SK-N-SH (cell line): ENCODE measurements around the gene CDX2. TPM values are rescaled to one million over a fixed set of nuclear protein-coding genes. Genes with fewer than 3 reads are reported as not detected.

ENCODE experiments used
- CTCF ChIA-PET: fragments of 300-600, 350-600 bp; formaldehyde crosslinking; extraction: SDS; loops from one replicate; lab custom pipeline; 2021; lab: Yijun Ruan, JAX
- POLR2A ChIA-PET: fragments of 350-600 bp; sonication (Branson Sonifier 250); formaldehyde crosslinking; extraction: SDS; loops from one replicate; lab custom pipeline; 2020; ENCODE audit warnings: antibody characterized with exemption, inconsistent platforms; lab: Yijun Ruan, JAX
- DNase-seq: peaks from one replicate; pipeline ENCODE4 v3.0.0; 2012
- H2AFZ ChIP-seq: fragments of 200-600 bp; sonication (generic); 2 replicates; pipeline ENCODE4 v1.8.1; 2016; ENCODE audit warnings: antibody characterized with exemption, mild to moderate bottlenecking, low read depth
- H3F3A ChIP-seq: fragments of 200-600 bp; sonication (generic); replicated peaks from 2 replicates; pipeline ENCODE3; 2016; ENCODE audit warnings: antibody characterized with exemption, mild to moderate bottlenecking; ENCODE audit not compliant: insufficient read depth
- H3K27ac ChIP-seq, 2 experiments: fragments of 200-500 bp in 1 of 2; fragments of 200-600 bp in 1 of 2; sonication (Bioruptor generic) in 1 of 2; sonication (generic), shearing (Covaris generic) in 1 of 2; 2 replicates each; pipeline versions ENCODE4 v1.5.1 to v1.6.1; 2014 to 2016; ENCODE audit warnings: low read depth in 2 of 2, inconsistent platforms in 1 of 2, low read length in 1 of 2, mild to moderate bottlenecking in 1 of 2, mixed read lengths in 1 of 2
- H3K27me3 ChIP-seq: fragments of 200-600 bp; sonication (generic), shearing (Covaris generic); 2 replicates; pipeline ENCODE4 v1.6.1; 2016; ENCODE audit warnings: mixed run types; ENCODE audit not compliant: insufficient read depth
- H3K36me3 ChIP-seq, 2 experiments: fragments of 200-500 bp in 1 of 2; fragments of 200-600 bp in 1 of 2; sonication (Bioruptor generic) in 1 of 2; sonication (generic) in 1 of 2; replicated peaks in 1 of 2; 2 replicates each; pipeline versions ENCODE3 to v1.5.1; 2014 to 2016; ENCODE audit warnings: low read length in 1 of 2, mild to moderate bottlenecking in 1 of 2; ENCODE audit not compliant: insufficient read depth in 2 of 2, control insufficient read depth in 1 of 2
- H3K4me1 ChIP-seq, 2 experiments: fragments of 200-500 bp in 1 of 2; fragments of 200-600 bp in 1 of 2; sonication (Bioruptor generic) in 1 of 2; sonication (generic), shearing (Covaris generic) in 1 of 2; 2 replicates each; pipeline versions ENCODE4 v1.5.1 to v1.6.1; 2014 to 2016; ENCODE audit warnings: low read depth in 1 of 2, low read length in 1 of 2, mixed run types in 1 of 2; ENCODE audit not compliant: insufficient read depth in 2 of 2, control insufficient read depth in 1 of 2
- H3K4me2 ChIP-seq: fragments of 200-600 bp; sonication (generic), shearing (Covaris generic); 2 replicates; pipeline ENCODE4 v1.6.1; 2017; ENCODE audit warnings: mixed run types
- H3K4me3 ChIP-seq, 2 experiments: fragments of 200-500 bp in 1 of 2; fragments of 200-600 bp in 1 of 2; sonication (Bioruptor generic) in 1 of 2; sonication (generic), shearing (Covaris generic) in 1 of 2; 2 replicates each; pipeline versions ENCODE4 v1.5.1 to v1.8.1; 2014 to 2016; ENCODE audit warnings: low read depth in 2 of 2, inconsistent platforms in 1 of 2, low read length in 1 of 2, mild to moderate bottlenecking in 1 of 2, mixed read lengths in 1 of 2, moderate library complexity in 1 of 2
- H3K79me2 ChIP-seq: fragments of 200-600 bp; sonication (generic); 2 replicates; pipeline ENCODE4 v1.8.1; 2017; ENCODE audit warnings: mild to moderate bottlenecking; ENCODE audit not compliant: insufficient read depth
- H3K9ac ChIP-seq: fragments of 200-600 bp; sonication (generic); 2 replicates; pipeline ENCODE4 v1.6.1; 2017; ENCODE audit warnings: mixed run types
- H3K9me2 ChIP-seq: fragments of 200-600 bp; sonication (generic); 2 replicates; pipeline ENCODE4 v1.6.1; 2017; ENCODE audit warnings: mixed run types
- H3K9me3 ChIP-seq: fragments of 200-600 bp; sonication (generic); 2 replicates; pipeline ENCODE4 v1.6.1; 2017; ENCODE audit warnings: mixed run types, mild to moderate bottlenecking, moderate library complexity
- H4K20me1 ChIP-seq: fragments of 200-600 bp; sonication (generic); 2 replicates; pipeline ENCODE4 v1.6.1; 2017; ENCODE audit warnings: mild to moderate bottlenecking, mixed run types; ENCODE audit not compliant: insufficient read depth
- FOSL2 ChIP-seq: IDR thresholded peaks from 2 replicates; pipeline ENCODE4 v1.4.0; 2012; ENCODE audit warnings: low read depth, mild to moderate bottlenecking, moderate library complexity, borderline replicate concordance
- MXI1 ChIP-seq: IDR thresholded peaks from 2 replicates; pipeline ENCODE4 v1.6.1; 2012; ENCODE audit warnings: mild to moderate bottlenecking, low read depth, low read length, improper control_type of control experiment
- NRF1 ChIP-seq: IDR thresholded peaks from 2 replicates; pipeline ENCODE4 v1.6.1; 2012; ENCODE audit warnings: low read depth, mild to moderate bottlenecking, low read length
- RAD21 ChIP-seq: IDR thresholded peaks from 2 replicates; pipeline ENCODE4 v1.6.1; 2012; ENCODE audit warnings: mild to moderate bottlenecking, low read length
- RCOR1 ChIP-seq: fragments of 150-350 bp; IDR thresholded peaks from 2 replicates; pipeline ENCODE4 v1.6.1; 2017; ENCODE audit warnings: antibody characterized with exemption, low read length
- RFX5 ChIP-seq: IDR thresholded peaks from 2 replicates; pipeline ENCODE4 v1.6.1; 2012; ENCODE audit warnings: mild to moderate bottlenecking, improper control_type of control experiment, low read length
- SIN3A ChIP-seq: IDR thresholded peaks from 2 replicates; pipeline ENCODE4 v1.6.1; 2012; ENCODE audit warnings: low read depth, mild to moderate bottlenecking, low read length, moderate library complexity, borderline replicate concordance
- SMC3 ChIP-seq: IDR thresholded peaks from 2 replicates; pipeline ENCODE4 v1.6.1; 2012; ENCODE audit warnings: low read depth, low read length, improper control_type of control experiment
- TEAD4 ChIP-seq: IDR thresholded peaks from 2 replicates; pipeline ENCODE4 v1.4.0; 2012; ENCODE audit warnings: mild to moderate bottlenecking, borderline replicate concordance; ENCODE audit not compliant: insufficient read depth
- USF2 ChIP-seq: fragments of 150-350 bp; IDR thresholded peaks from 2 replicates; pipeline ENCODE4 v1.6.1; 2017; ENCODE audit warnings: antibody characterized with exemption, low read length, low read depth, borderline replicate concordance
- YY1 ChIP-seq: IDR thresholded peaks from 2 replicates; pipeline ENCODE4 v1.4.0; 2012; ENCODE audit warnings: low read depth, mild to moderate bottlenecking
- ZBTB33 ChIP-seq: IDR thresholded peaks from 2 replicates; pipeline ENCODE4 v1.4.0; 2012; ENCODE audit warnings: low read depth, borderline replicate concordance
- WGBS: methylation state at CpG from one replicate; pipeline ENCODE4 v1.1.6; 2017; ENCODE audit warnings: low lambda C conversion rate; 5-methylcytosine and 5-hydroxymethylcytosine counted together
- polyA plus RNA-seq, 3 experiments: library from polyadenylated mRNA; depleted of rRNA; stranded (reverse); fragments of >200 nt; gene quantifications; 2 replicates each; pipeline ENCODE4 v1.2.3, GENCODE V29; 2012
- TF ChIP-seq, protein P1 (sequence below): fragments of 200-600 bp; sonication (generic); IDR thresholded peaks from 2 replicates; pipeline ENCODE4 v1.6.1; 2017; ENCODE audit warnings: antibody characterized with exemption, mild to moderate bottlenecking, moderate library complexity

The CDX2 gene
- polyA plus RNA-seq, 1 of the 3 experiments (the other 2 are of a cell fraction), result not detected

GRCh38 chr13:27960362-27961226, 8.5 kb downstream of the CDX2 start:
- 11% methylated on average over 13 of the region's 73 CpGs for WGBS
- peak; percentile 27 for TF ChIP-seq RAD21
- TF ChIP-seq, protein P1, sequence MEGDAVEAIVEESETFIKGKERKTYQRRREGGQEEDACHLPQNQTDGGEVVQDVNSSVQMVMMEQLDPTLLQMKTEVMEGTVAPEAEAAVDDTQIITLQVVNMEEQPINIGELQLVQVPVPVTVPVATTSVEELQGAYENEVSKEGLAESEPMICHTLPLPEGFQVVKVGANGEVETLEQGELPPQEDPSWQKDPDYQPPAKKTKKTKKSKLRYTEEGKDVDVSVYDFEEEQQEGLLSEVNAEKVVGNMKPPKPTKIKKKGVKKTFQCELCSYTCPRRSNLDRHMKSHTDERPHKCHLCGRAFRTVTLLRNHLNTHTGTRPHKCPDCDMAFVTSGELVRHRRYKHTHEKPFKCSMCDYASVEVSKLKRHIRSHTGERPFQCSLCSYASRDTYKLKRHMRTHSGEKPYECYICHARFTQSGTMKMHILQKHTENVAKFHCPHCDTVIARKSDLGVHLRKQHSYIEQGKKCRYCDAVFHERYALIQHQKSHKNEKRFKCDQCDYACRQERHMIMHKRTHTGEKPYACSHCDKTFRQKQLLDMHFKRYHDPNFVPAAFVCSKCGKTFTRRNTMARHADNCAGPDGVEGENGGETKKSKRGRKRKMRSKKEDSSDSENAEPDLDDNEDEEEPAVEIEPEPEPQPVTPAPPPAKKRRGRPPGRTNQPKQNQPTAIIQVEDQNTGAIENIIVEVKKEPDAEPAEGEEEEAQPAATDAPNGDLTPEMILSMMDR, result peak; percentile 53
- TF ChIP-seq SIN3A, result no peak
- no peak for TF ChIP-seq TEAD4
- peak overlapping the region; percentile 60 for H3K4me2 ChIP-seq
- H3K27ac ChIP-seq, result no peak overlapping the region
- peaks cover 64% of the 10 kb centered on the region for H3K27me3 ChIP-seq
- POLR2A ChIA-PET, result no interaction called here
- no peak overlapping the region for H2AFZ ChIP-seq
- H4K20me1 ChIP-seq, result no peaks in the 10 kb centered on the region
- no peaks in the 10 kb centered on the region for H3K36me3 ChIP-seq
- H3K9ac ChIP-seq, result no peak overlapping the region
- DNase-seq, result peak; percentile 61
- no peaks in the 10 kb centered on the region for H3K9me3 ChIP-seq
- H3F3A ChIP-seq, result no peaks in the 10 kb centered on the region
- peak overlapping the region in 1 of 2 experiments; percentile 49; a peak in 1 of 4 replicates for H3K4me3 ChIP-seq
- no peaks in the 10 kb centered on the region for H3K79me2 ChIP-seq
- CTCF ChIA-PET, result interaction anchor here (0.8 to 1.8 kb wide), 5 partner anchors 15 to 135 kb away, joined by 3 to 7 read pairs (median 4); no protein-coding TSS in a partner anchor
- H3K9me2 ChIP-seq, result no peaks in the 10 kb centered on the region
- no peaks in the 10 kb centered on the region for H3K4me1 ChIP-seq

DNA sequence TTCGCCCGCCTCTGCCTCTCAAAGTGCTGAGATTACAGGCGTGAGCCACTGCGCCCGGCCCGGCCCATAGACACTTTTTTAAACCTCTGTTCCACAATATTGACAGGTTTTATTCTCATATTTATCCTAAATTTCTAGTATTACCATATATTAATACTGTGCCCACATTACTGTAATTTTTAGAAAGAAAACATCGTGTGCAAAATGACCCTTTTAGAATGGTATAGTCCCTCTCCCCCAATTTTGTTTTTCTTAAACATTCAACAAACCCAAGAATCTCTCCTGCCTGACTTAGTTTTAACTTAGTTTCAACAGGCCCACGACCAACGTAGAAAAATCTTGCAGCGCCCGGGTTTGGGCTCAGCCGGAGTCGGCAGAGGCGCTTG, 9.1 kb downstream of the CDX2 start:
- POLR2A ChIA-PET, result no interaction called here
- Histone ChIP-seq H3K27ac (no peak overlapping the region), H3K36me3 (no peaks in the 10 kb centered on the region), H3K27me3 (peaks cover 63% of the 10 kb centered on the region), H3K4me1 (no peaks in the 10 kb centered on the region), H3F3A (no peaks in the 10 kb centered on the region), H3K9ac (no peak overlapping the region), H3K79me2 (no peaks in the 10 kb centered on the region), H3K9me2 (no peaks in the 10 kb centered on the region), H2AFZ (no peak overlapping the region), H3K9me3 (no peaks in the 10 kb centered on the region), H3K4me2 (peak overlapping the region; percentile 60), H4K20me1 (no peaks in the 10 kb centered on the region), H3K4me3 (peak overlapping the region in 1 of 2 experiments; percentile 49; a peak in 1 of 4 replicates)
- WGBS, result 13% methylated on average over 14 of the region's 14 CpGs
- TF ChIP-seq NRF1 (no peak), SMC3 (no peak), MXI1 (no peak), FOSL2 (no peak), RCOR1 (no peak), YY1 (no peak), RAD21 (no peak), RFX5 (no peak), ZBTB33 (no peak), TEAD4 (no peak), USF2 (no peak)
- TF ChIP-seq, protein P1, result no peak
- CTCF ChIA-PET, result interaction anchor here (0.8 to 1.8 kb wide), 6 partner anchors 14 to 134 kb away, joined by 3 to 7 read pairs (median 4); no protein-coding TSS in a partner anchor
- no peak for DNase-seq
